Measurements from ENCODE around the gene WDR81.
"Not testable (repeated sequence)": the region's sequence is repeated elsewhere in the genome, so short reads cannot be mapped to it uniquely, and the experiment has no call there.

The WDR81 gene

DNA sequence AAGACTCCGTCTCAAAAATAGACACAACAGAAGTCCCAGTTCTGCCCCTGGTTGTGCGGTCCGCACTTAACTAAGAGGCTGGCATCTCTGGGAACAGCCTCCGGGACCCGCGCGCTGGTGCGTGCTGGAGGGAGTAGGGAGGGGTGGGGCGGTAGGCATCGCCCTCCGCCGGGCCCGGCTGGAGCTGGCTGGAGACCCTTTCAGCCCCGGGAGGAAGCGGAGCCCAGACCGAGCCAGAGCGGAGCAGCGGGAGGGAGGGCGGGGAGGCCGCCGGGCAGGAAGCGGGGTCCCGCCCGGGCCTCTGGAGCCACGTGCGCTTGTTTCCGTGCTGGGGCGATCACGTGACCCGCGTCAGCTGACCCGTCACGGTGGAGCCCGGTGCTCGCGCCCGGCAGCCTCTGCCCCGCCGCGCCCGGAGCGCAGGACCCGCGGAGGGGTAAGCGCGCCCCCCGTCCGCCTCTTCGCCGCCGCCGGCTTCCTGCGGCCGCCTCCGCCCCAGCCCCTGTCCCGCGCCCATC is at the start of gene WDR81:
TSS of gene WDR81 (plus strand) at position 354 of the 518 bp plus-strand sequence. CDS start 256 bp downstream, outside the sequence.
- peak; percentile 59 to 81 for DNase-seq (ENCODE audit: extremely low read depth in 1 of 2, low read depth in 1 of 2)

DNA sequence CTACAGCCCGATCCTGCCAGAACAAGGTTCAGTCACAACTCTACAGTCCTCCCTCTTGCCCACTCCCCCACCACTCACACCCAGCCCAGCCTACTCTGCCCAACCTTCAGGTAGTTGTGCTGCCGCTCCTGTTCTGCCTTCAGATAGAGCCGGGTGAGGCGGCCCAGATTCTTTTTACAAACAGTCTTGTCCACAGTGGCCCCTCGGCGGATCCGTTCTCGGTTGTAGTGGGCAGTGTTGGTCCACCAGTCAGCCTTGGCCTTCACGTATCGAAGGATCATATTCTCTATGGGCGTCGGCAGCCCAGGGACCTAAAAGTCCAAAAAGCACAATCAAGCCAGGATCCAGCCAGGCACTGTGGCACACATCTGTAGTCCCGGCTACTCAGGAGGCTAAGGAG is 48.1 kb upstream of the WDR81 start:
- no peak for DNase-seq (ENCODE audit: extremely low read depth in 1 of 2, low read depth in 1 of 2)

GRCh38 chr17:1683459-1683858 is 41.0 kb upstream of the WDR81 start:
- no peak for DNase-seq (ENCODE audit: extremely low read depth in 1 of 2, low read depth in 1 of 2)

- peak; percentile 95 to 98 for DNase-seq (ENCODE audit: extremely low read depth in 1 of 2, low read depth in 1 of 2)
Observed at GRCh38 chr17:1684378-1685189, 39.9 kb upstream of the WDR81 start, which contains the start of gene PRPF8. PRPF8 (minus strand) TSS chr17:1684867; CDS start chr17:1684571, 296 bp downstream.

GRCh38 chr17:1686086-1686485 is 38.4 kb upstream of the WDR81 start:
- DNase-seq (ENCODE audit: extremely low read depth in 1 of 2, low read depth in 1 of 2), result no peak

DNA sequence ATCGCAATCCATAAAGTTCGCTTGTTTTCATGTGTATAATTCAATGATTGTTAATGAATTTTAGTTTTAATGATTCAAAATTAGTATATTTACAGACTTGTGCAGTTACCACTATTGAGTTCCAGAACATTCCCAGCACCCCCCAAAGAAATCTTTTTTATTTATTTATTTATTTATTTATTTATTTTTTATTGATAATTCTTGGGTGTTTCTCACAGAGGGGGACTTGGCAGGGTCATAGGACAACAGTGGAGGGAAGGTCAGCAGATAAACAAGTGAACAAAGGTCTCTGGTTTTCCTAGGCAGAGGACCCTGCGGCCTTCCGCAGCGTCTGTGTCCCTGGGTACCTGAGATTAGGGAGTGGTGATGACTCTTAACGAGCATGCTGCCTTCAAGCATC is 36.1 kb upstream of the WDR81 start:
- not testable (repeated sequence) for DNase-seq (ENCODE audit: extremely low read depth in 1 of 2, low read depth in 1 of 2)

- no peak for DNase-seq (ENCODE audit: extremely low read depth in 1 of 2, low read depth in 1 of 2)
Observed at GRCh38 chr17:1690544-1691221, 33.8 kb upstream of the WDR81 start.

DNA sequence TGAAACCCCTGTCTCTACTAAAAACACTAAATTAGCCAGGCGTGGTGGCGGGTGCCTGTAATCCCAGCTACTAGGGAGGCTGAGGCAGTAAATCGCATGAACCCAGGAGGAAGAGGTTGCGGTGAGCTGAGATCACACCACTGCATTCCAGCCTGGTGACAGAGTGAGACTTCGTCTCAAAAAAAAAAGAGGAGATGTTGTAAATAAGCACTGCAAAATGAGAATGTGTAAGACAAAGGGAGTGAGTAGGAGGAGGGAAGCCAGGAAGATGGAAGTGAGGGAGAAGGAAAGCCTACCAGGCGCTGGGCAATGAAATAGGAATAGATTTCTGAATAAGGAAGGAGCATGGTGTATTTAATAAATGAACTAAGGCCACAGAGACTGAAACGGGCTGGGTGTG is 31.2 kb upstream of the WDR81 start:
- DNase-seq (ENCODE audit: extremely low read depth in 1 of 2, low read depth in 1 of 2), result no peak

DNA sequence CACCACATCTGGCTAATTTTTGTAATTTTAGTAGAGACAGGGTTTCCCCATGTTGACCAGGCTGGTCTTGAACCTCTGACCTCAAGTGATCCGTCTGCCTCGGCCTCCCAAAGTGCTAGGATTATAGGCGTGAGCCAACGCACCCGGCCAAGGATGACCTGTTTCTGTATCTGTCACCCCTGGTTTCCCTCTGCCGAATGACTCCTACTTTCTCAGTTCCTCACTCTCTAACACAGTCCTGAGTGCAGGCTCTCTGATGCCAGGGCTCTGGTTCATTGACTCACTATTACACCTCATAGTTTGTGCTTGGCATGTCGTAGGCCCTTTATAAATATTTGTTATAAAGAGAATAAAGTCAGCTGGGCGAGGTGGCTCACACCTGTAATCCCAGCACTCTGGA is 29.1 kb upstream of the WDR81 start:
- no peak for DNase-seq (ENCODE audit: extremely low read depth in 1 of 2, low read depth in 1 of 2)

GRCh38 chr17:1697681-1698080 is 26.8 kb upstream of the WDR81 start:
- DNase-seq (ENCODE audit: extremely low read depth in 1 of 2, low read depth in 1 of 2), result no peak

DNA sequence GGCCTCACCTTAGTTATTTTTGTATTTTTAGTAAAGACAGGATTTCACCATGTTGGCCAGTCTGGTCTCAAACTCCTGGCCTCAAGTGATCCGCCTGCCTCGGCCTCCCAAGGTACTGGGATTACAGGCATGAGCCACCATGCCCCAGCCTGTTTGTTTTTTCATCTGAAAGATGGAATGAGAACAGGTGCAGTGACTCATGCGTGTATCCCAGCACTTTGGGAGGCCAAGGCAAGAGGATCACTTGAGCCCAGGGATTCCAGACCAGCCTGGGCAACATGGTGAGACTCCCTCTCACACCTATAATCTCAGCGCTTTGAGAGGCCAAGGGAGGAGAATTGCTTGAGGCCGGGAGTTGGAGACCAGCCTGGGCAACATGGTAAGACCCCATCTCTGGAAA is 24.6 kb upstream of the WDR81 start:
- not testable (repeated sequence) for DNase-seq (ENCODE audit: extremely low read depth in 1 of 2, low read depth in 1 of 2)

- no peak for DNase-seq (ENCODE audit: extremely low read depth in 1 of 2, low read depth in 1 of 2)
Observed at GRCh38 chr17:1703063-1703462, 21.4 kb upstream of the WDR81 start.

DNA sequence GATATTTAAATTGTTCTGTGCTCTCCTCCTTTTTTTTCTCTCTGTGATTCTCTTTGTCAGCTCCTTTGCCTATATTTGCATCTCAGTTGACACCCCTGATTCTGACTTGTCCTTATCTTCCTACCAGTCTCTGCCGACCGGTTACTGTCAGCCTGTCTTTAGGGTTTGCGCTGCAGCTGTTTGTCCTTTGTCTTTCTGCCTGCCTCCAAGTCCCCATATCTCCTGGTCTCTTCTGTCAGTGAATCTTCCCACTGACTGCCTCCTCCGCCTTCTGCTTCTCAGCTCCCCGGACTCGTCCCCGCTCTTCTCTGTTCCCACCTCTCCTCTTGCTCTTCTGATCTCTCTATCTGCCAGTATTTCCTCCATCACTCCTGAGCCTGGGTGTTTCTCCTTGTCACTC is 19.5 kb upstream of the WDR81 start:
- DNase-seq (ENCODE audit: extremely low read depth in 1 of 2, low read depth in 1 of 2), result no peak

DNA sequence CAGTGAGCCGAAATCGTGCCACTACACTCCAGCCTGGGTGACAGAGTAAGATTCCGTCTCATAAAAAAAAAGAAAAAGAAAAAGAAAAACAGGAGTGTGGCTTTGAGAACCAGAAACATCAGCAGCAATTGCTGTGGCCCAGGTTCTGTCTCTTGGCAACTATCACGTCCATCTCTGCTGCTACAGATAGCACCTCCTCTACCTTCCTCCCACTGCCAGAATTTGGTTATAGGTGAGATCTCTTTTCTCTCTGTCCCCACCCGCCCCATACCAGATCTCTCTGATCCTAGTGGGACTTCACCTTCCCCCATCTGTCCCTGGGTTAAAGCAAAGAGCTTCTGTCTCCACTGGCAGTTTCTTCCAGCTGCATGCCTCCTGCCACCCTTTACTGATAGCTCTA is 17.4 kb upstream of the WDR81 start:
- DNase-seq (ENCODE audit: extremely low read depth in 1 of 2, low read depth in 1 of 2), result no peak

DNA sequence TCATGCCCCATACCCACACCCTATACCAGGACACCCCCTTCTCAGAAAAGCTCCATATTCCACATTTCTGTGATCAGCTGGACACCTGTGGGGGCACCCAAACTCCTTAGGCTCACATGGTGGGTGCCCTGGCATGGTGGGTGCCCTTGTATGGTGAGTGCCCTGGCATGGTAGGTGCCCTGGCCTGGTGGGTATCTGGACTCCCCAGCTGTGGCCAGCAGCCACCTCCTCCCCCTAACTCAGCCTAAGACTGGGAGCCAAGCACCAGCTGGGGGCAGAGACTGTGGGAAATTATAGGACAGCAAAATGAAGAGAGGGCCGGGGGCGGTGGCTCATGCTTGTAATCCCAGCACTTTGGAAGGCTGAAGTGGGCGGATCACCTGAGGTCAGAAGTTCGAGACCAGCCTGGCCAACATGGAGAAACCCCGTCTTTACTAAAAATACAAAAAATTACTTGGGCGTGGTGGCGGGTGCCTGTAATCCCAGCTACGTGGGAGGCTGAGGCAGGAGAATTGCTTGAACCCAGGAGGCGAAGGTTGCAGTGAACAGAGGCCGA is 15.6 kb upstream of the WDR81 start:
- not testable (repeated sequence) for DNase-seq (ENCODE audit: extremely low read depth in 1 of 2, low read depth in 1 of 2)

- no peak for DNase-seq (ENCODE audit: extremely low read depth in 1 of 2, low read depth in 1 of 2)
Observed at GRCh38 chr17:1709403-1709951, 15.0 kb upstream of the WDR81 start.

- DNase-seq (ENCODE audit: extremely low read depth in 1 of 2, low read depth in 1 of 2), result no peak
Observed at GRCh38 chr17:1709971-1710806, 14.3 kb upstream of the WDR81 start, which contains the start of gene TLCD2. TLCD2 (minus strand) TSS chr17:1710377; CDS start chr17:1710242, 135 bp downstream.

DNA sequence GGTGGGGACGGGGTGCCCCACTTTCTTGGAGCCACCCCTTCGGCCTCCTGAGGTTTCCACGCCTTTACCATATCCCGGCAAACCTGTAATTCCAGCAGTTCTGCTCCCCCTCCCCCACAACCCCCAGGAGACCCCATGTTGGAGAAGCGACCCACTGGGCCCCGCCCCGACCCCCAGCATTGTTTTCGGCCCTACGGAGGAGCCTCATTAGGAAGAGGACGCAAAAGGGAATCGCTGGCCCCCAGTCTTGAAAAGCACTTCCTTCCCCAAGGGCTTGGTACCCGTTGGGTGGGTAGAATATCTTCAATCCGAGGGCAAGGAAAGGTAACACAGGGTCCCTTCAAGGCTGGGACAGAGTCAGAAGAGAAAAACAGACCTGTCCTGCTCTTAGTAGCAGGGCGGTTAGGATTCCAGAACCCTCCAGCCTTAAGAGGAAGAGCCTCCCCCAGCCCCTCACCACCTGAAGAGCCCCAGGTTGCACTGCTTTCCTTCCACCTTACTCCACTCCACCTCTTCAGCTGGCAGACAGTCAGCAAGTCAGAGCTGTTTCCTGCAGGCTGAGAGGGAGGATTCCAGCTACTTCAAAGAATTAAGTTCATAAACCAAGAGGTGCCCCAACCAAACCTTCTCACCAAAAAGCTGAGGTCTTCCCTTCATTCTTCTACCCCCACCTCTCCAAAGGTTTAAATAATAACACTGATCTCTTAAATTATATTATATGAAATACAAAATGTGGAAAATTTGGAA is 13.5 kb upstream of the WDR81 start:
- DNase-seq (ENCODE audit: extremely low read depth in 1 of 2, low read depth in 1 of 2), result no peak

- DNase-seq (ENCODE audit: extremely low read depth in 1 of 2, low read depth in 1 of 2), result no peak
Observed at GRCh38 chr17:1711804-1712203, 12.7 kb upstream of the WDR81 start.

DNA sequence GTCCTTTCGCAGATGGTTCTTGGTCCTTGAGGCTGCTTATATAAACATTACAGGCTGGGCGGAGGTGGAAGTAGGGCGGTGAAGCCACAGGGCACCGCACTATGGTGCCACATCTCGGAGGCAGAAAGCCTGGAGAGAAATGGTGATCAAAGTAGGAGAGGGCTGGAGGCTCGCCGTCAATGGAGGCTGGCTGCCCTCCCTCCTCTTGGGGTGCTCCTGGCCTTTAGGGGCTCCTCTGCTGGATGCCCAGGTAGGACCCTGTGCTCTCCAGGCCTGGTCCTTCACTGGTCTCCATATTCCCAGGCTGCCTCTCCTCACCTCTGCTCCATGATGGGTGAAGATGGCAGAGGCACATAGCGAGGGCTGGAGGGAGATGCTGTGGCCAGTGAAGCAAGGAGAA is 12.2 kb upstream of the WDR81 start:
- DNase-seq (ENCODE audit: extremely low read depth in 1 of 2, low read depth in 1 of 2), result no peak
